Measurements from ENCODE around the gene MYL3.
"Not testable (repeated sequence)": the region's sequence is repeated elsewhere in the genome, so short reads cannot be mapped to it uniquely, and the experiment has no call there.

The MYL3 gene

DNA sequence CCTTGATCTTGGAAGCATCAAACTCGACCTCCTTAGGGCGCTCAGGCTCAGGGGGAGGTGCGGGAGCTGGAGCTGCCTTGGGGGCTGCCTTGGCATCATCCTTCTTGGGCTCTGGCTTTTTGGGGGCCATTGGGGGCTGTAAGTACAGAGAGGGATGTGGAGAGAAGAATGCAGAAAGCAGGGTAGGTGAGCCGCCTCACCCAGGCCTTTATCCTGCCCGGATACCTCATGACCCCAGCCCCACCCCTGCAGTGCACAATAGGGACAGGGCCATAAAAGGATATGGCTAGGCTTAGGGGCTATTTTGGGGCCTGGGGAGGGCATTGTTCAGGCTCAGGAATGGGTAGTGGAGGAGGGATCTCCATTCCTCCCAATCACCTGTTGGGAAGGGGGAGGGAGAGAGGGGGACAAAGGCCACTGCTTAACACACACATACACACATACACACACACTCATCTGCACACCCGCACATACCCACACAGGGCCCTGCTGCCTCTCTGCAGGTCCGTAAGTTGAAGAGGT, at the start of gene MYL3:
Gene MYL3, minus strand, starts transcription at position 184 of the 522 bp plus-strand sequence. Its CDS starts 54 bp downstream, at position 130.
- no peak for DNase-seq

DNA sequence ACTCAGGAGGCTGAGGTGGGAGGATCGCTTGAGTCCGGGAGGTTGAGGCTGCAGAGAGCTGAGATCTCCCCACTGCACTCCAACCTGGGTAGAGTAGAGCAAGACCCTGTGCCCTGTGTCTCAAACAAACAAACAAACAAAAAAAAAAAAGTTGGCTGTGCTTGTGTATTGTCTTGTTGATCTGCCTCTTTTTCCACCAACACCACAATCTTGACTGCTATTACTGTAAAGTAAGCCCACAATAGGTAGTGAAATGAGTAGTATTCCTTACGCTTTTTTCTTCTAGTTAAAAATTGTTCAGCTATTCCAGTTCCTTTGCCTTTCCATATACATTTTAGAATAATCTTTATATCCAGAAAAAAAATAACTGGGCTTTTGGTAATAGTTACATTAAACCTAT, 49.7 kb upstream of the MYL3 start:
- no peak for DNase-seq

DNA sequence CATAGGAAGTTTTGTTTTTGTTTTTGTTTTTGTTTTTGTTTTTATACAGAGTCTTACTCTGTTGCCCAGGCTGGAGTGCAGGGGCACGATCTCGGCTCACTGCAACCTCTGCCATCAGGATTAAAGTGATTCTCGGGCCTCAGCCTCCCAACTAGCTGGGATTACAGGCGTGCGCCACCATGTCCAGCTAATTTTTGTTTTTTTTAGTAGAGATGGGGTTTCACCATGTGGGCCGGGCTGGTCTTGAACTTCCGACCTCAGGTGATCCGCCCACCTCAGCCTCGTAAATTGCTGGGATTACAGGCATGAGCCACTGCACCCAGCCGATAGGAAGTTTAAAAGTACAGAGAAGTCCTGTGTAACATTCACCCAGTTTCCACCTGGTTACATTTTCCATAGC, 47.7 kb upstream of the MYL3 start:
- DNase-seq = not testable (repeated sequence)

DNA sequence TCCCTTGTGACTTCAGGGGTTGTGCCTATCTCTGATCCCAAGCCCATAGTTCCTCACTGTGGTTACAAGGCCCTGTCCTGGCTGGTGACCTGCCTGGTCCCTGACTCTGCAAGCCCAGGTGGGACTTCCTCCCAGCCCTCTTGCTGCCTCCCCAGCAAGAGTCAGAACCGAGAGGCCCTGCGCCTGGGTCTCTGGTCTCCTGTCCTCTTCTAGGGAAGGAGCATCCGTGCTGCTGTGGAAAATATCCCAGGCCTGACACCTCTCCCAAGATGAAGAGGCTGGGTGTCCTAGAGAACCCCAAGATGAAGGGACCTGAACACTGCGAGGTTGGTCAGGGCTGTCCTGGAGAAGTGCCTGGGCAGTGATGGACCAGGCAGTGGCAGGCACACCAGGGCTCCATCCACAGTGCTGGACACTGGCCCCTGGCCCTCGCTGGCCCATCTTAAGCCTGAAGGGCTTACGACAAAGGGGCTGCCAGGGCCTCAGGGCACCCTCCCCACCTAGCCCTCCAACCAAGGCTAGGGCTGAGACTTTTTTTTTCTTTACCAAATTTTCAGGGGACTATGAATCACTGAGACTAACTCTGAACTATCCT, 47.0 kb upstream of the MYL3 start:
- DNase-seq = no peak

DNA sequence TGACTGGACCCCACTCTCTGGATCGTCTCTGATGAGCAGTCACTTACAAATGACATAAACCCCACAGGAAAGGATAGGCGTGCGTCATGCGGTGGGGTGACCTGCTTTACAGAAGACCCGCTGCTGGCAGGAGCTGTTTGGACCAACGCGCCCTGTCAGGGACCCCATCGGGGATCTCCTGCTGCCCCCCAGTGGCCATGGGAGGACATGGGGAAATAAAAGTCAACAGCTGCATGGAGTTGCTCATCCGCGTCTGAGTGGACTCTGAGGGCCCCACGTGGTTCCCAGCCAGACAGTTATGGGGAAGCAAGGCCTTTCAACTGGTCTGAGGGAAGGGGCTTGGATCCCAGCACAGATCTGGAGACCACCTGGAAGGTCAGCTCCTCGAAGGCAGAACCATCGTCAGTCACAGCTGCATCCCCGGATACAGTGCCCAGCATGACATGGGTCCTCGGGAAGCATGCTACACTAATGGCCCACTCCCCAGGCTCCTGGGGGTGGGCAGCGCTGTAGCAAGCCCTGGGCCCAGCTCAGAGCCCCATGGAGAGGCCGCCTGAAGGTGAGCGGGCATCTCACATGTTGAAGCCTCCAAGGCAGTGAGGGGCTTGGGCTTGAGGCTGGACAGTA, 46.4 kb upstream of the MYL3 start:
- DNase-seq = peak; percentile 70

DNA sequence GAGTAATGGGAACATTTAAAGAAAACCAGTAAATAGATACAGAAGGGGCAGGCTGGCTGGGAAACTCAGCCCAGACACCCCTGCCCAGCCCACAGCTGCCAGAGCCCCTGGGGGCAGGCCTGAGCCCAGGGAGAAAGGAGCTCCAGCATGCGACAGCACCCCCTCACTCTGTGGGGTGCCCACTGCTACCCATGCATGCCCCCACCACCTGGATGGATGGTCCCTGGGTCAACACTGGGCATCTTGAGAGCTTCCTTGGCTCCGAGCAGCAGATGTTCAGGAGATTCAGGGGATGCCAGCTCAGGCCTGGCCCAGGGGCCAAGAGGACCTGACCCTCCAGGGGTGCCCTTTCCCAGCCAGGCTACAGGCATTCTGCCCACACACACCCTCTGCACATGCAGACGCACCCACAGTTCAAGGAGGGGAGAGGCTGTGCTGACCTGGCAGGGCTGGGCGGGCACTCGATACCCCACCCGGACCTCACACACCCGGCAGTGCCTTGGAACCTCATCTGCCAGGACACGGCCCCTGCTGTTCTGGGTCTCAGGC, 45.8 kb upstream of the MYL3 start:
- DNase-seq = no peak

DNA sequence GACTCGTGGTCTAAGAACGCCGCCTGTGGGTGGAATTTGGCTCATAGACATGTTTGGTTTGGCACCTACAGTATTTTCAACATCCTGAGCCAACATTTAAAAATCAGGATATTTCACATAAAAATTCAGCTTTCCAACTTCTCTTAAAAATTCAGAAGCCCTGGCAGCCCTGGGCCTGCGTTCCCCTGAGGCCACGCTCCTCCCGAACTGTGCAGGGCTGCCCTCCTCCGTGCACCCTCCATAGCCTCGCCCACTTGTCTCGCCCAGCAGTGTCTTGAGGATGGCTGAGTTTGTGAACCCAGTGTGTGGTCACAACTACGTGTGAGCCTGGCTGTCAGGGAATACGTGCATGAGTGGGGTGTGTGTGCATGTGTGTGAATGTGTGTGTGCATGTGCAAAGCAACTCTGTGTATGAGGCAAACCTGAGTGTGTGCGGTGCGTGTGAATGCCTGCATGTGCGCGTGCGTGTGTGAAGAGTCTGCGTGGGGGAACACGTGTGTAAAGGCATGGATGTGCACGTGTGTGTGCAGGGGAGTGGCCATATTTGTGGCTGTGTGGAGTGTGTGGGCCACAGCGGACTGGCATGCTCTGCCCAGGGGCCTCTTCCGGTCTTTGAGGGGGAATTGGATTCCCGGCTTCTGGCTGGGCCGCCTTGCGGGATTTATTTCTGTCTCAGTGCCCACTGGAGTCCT, 45.2 kb upstream of the MYL3 start:
- no peak for DNase-seq

DNA sequence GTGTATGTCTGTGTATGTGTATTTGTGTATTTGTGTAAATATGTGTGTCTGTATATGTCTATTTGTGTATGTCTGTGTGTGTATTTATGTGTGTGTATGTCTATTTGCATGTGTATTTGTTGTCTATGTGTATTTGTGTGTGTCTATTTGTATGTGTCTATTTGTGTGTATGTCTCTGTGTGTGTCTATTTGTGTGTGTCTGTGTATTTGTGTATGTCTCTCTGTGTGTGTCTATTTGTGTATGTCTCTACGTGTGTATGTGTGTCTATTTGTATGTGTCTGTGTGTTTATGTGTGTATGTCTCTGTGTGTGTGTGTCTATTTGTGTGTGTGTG, 44.7 kb upstream of the MYL3 start:
- DNase-seq = no peak

DNA sequence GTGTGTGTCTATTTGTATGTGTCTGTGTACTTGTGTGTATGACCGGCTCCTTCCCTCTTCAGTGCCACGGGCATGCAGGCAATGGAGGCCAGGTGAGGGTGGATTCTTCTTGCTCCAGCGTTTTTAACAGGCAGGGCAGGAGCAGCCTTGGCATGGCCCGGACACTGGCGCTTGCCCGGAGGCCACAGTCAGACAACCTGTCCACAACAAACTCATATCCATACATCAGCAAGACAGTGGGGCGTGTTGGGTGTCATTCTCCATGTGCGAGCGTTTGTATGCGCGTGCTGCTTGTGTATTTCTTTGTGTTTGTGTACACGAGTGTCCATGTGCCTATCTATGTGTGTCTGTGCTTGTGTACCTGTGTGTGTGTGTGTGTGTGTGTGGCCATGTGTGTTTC, 44.0 kb upstream of the MYL3 start:
- no peak for DNase-seq

DNA sequence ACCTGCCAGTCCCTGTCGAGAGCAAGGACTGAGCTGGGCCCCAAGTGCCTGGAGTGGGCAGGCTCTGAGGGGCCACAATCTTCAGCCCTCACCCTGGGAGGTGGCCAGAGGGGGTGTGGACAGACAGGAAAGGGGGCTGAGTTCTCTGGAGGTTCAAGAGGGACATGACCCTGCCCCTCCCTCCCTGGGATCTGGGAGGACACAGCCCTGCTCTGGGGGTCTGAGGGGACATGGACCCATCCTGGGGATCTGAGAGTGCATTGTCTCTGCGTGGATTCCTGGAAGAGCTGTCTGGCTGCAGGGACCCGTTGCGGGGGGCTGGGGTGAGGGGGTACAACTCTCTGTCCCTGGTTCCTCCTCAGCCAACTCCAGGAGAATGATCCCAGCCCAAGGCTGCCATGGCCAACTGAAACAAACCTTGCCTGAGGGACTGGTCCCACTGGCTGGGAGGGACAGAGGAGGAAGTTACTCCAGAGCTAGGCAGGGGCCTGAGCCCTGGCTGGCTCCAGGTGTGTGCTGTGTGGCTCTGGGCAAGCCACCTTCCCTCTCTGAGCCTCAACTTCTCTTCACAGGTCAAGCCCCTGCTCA, 43.3 kb upstream of the MYL3 start:
- DNase-seq = no peak

DNA sequence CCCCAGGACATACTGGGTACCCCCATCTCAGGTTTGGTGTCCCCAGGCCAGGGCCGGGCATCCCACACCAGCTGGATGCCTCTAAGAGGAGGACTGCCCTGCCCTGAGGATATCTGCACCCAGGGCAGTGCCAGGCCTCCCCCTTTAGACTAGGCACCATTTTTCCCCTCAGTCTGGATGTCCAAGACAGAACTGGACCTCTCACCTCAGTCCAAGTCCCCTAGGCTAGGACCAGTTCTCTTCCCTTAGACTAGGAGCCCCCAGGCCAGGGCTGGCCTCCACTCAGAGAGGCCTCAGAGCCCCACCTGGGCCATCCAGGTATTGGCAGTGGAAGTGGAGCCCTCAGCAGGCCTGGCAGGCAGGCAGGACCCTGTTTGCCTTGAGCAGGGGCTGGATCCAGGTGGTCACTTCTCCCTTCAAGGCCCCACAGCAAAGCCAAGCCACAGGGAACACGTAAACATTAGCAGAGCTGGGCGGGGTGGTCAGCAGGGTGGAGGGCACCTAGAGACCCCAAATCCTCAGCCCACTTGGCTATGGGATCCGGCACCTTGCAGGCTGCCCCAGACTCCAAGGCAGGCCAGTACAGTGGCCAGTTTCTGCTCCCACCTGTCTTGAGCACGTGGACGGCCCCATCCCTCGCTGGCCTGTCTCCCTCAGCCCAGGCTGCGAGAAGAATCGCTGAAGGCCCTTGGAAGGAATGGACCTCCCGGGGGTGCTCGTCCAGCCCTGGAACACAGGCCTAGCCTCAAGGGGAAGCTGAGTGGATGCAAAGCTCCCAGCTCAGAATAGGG, 42.6 kb upstream of the MYL3 start:
- DNase-seq = no peak

DNA sequence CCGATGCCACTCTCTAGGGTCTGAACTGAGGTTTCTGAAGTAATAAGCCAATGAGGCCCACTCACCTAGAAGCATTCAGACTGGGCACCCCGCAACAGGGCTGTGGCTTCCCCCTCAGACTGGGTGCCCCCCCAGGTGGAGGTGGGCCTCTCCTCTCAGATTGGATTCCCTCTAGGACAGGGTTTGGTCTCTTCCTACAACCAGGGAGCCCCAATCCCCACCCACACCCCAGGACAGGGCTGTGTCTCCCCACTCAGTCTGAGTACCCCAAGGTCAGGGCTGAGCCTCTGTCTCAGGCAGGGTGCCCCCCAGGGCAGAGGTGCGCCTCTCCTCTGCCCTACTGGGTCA, 41.9 kb upstream of the MYL3 start:
- no peak for DNase-seq

DNA sequence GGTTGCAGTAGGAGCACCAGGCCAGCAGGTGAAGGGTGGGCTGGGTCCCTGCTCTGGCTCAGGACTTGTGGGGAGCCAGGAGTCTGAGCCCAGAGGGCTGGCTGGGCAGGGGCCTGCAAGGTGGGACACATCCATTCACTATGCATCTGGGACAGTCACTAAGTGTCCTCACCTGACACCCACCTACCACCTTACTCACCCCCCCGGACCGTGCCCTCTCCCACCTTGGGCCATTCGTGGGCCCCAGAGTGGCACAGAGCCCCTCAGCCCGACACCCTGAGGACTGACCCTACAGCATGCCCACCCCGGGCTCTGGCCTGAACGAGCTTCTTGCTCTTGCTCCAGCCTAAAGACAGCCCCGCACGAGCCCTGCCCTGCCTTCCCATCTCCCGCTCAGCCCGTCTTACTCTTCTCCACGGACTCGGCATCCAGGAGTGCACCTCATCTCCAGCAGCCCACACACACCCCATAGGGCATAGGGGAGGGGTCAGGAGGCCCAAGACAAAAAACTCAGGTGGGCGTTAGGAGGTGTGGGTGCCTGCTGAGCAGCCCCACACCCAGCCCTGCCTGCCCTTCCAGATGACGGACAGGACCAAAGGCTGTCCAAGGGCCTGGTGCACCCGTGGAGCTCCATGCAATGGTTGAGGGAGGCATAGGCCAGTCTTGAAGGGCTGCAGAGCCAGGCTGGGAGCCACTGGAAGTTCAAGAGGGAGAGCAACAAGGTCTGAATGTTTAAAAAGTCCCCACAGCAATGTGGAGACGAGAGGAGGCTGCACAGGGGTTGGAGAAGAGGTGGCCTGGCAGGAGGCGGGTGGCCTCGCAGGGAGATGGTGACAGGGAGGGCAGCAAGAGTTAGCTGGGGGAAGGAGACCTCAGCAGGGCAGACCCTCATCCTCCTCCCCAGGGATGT, 41.3 kb upstream of the MYL3 start:
- no peak for DNase-seq

DNA sequence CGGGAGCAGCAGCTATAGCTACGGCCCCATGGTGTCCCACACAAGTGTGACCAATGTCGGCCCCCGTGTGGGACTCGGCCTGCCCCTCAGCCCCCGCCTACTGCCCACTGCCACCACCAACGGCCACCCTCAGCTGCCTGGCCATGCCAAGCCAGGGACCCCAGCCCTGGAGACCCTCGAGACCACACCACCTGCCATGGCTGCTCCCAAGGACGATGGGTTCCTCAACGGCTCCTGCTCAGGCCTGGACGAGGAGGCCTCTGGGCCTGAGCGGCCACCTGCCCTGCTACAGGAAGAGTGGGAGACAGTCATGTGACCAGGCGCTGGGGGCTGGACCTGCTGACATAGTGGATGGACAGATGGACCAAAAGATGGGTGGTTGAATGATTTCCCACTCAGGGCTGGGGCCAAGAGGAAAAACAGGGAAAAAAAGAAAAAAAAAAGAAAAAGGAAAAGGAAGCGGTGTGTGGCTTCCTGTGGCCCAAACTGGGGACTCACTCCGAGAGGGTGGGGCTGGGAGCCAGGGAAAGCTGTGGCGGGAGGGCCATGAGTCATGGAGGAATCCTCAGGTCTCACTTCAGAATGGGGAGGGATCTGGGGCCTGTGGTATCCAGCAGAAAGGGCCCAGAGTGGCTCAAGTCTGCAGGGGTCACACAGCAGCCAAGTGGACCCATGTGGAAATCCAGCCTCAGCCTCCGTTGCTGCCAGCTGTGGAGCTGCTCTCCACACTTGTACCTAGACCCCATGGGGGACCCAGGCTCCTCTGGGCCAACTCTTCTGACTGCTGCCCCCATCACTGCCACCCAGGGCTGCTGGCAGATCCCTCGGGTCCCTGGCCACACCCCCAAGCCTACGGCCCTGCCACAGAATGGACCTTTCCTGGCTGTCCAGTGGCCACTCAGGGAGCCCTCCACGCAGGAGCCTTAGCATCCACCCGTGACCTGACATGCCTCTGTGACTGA, 40.4 kb upstream of the MYL3 start:
- no peak for DNase-seq

DNA sequence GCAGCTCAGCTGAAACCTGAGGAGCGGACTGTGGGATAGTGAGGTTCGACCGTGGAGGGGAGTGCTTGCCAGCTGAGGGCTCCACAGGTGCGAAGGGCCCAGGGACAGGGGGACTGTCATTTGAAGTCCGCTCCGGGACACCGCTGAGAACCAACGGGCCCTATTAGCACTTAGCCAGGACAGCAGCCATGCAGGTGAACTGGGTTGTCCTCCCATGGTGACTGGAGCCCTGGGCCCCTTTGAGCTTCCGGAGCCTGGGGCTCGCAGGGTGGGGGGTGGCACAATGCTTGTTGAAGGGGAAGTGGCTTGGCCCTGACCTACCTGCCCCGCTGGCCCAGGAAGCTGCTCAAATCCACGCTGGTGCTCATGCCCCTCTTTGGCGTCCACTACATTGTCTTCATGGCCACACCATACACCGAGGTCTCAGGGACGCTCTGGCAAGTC, 39.0 kb upstream of the MYL3 start:
- DNase-seq = no peak

DNA sequence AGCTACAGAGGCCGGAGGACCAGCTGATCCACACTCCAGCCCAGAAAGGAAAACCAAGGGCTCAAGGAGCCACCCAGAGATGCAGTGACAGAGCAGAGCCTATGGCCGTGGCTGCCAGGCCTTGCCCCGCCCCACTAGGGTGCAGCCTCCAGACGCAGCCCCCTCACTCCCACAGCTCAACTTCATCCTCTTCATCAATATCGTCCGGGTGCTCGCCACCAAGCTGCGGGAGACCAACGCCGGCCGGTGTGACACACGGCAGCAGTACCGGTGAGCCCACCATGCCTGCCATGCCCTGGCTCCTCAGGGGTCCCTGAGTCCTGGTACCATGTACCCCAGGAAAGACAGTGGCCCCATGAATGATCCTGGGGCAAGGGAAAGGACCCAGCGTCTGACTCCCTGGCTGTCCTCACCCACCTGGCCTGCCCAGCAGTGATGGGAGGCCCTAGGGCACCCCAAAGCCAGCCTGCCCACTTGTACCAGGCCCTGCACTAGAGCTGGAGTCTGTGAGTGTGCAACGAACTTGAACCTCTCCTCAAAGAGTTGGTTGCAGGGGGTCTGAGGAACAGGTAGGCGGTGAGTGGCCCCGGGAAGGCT, 38.4 kb upstream of the MYL3 start:
- DNase-seq = no peak

DNA sequence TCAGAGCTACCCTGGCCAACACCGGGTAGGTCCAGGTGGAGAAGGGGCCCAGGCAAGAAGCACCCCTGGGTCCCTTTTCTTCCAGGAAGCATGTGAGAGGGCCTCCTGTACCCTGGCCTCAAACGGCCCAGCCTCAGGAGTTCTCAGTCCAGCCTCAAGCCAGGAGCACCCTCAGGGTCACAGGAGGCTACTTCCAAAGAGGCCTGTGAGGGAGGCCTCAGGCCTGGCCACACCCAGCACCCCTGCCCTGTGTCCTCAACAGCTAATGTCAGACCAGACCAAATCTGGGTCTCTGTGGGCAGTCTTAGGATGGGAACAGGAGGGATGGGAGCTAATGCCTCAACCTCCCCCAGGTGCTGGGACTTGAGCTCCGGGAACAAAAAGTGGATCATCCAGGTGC, 37.8 kb upstream of the MYL3 start:
- no peak for DNase-seq

DNA sequence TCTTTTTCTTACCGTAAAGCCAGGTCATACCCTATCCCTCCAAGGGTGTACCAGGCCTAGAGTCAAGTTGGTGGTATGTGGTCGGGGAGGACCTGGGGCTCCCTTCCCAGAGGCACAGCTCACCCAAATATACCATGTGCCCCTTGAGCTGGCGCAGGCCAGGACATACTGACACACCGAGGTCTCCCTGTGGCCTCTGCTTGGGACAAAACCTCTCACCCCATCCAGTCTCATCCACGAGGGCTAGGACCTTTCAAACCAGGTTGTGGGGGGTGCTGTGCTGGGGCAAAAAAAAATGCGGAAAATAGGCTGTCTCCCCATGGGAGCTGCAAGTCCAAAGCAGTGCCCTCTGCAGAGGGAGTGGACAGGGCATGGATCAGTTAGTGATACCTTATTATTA, 37.1 kb upstream of the MYL3 start:
- DNase-seq = no peak

DNA sequence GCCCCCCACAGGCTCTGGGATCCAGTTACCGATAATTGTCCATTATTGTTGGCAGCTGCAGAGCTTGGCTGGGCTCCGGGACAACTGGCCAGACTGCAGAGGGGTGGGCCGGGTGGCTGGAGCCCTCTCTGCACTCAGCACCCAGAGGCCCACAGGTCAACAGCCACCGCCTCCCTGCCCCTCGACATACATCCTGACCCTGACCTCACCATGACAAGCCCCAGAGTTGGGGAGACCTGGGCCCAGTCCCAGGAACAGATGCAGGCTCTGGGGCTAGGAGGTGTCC, 36.7 kb upstream of the MYL3 start:
- no peak for DNase-seq
